D721Med (cell line): ENCODE results near the gene HSPA9.
"Not testable (repeated sequence)": the region's sequence is repeated elsewhere in the genome, so short reads cannot be mapped to it uniquely, and the experiment has no call there.

ENCODE experiments used
- DNase-seq: peaks from one replicate; pipeline ENCODE4 v3.0.0; 2011; ENCODE audit warnings: low spot score; ENCODE audit not compliant: insufficient read length
- FAIRE-seq: peaks from 2 replicates; lab custom pipeline; 2011; peaks lifted over from hg19 to GRCh38; lab: Jason Lieb, UNC
- CTCF ChIP-seq: IDR thresholded peaks from 2 replicates; pipeline ENCODE4 v1.5.1; 2012; ENCODE audit warnings: mild to moderate bottlenecking, control low read depth; ENCODE audit not compliant: insufficient read depth; ENCODE audit errors: missing control alignments

Gene HSPA9

GRCh38 chr5:138515556-138516245 is 59.5 kb downstream of the HSPA9 start:
- no peak for FAIRE-seq

GRCh38 chr5:138514021-138514420 is 61.2 kb downstream of the HSPA9 start:
- no peak for TF ChIP-seq CTCF
- FAIRE-seq: no peak
- DNase-seq: no peak

More at GRCh38 chr5:138515556-138516245, 59.5 kb downstream of the HSPA9 start:
- no peak for TF ChIP-seq CTCF
- no peak for DNase-seq

GRCh38 chr5:138508958-138509357 is 66.2 kb downstream of the HSPA9 start:
- FAIRE-seq: no peak
- TF ChIP-seq CTCF: no peak
- DNase-seq: no peak

GRCh38 chr5:138507485-138507884 is 67.7 kb downstream of the HSPA9 start:
- FAIRE-seq, DNase-seq: not testable (repeated sequence)

GRCh38 chr5:138506370-138507306 is 68.6 kb downstream of the HSPA9 start:
- no peak for DNase-seq
- FAIRE-seq: no peak
- TF ChIP-seq CTCF: no peak

GRCh38 chr5:138504799-138505198 is 70.4 kb downstream of the HSPA9 start:
- FAIRE-seq (no peak), DNase-seq (no peak)
- TF ChIP-seq CTCF: no peak
